Pericardium fibroblast (primary cell): ENCODE measurements around the gene ADGRF3. TPM values are rescaled to one million over a fixed set of nuclear protein-coding genes. Genes with fewer than 3 reads are reported as not detected.

Experiments
- total RNA-seq: library from RNA; depleted of rRNA; stranded (reverse); fragments of >200 nt; gene quantifications from 2 replicates; pipeline ENCODE4 v1.2.3, GENCODE V29; 2015

Gene ADGRF3
- total RNA-seq, result not detected in 2 replicates

DNA sequence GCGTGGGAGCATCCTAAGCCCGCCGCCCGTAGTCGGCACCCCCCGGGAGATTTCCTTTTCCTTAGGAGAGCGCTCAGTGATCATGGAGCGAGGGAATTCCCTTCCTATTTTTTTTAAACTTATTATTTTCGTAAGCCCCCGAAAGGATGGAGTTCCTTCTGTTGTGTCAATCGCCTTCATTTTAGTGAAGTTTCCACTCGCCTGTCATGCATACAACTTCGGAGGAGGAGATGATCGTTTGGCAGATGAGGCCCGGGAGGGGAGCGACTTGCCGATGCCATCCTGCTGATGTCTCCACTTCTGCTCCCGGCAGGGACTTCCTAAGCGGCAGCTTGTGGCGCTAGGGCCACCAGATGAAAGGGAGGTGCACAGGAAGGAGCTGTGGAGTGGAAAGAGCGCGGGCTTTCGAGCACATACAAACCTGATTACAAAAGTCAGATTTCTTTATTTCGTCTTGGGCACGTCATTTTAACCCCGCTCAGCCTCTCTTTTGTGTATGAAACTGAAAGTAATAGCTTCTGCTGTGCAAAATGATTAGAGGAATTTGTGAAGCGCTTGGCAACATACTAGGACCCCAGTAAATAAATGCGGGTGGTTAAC is at the start of gene ADGRF3:
TSS of gene ADGRF3 (minus strand) at position 336 of the 600 bp plus-strand sequence. CDS start 555 bp downstream, outside the sequence.

GRCh38 chr2:26345545-26346453 is 790 bp downstream of the ADGRF3 start, which contains the start of gene SELENOI:
Gene SELENOI, plus strand, starts transcription at chr2:26346143. Its CDS starts 90 bp downstream, at chr2:26346233.

Other genes with a start within 250 kb of the ADGRF3 start
- gene GAREM2, start 173.7 kb downstream of the ADGRF3 start, total RNA-seq, result 2.8 and 4.7 TPM in 2 replicates
- 107 and 116 TPM in 2 replicates for gene HADHA, start 102.2 kb downstream of the ADGRF3 start, total RNA-seq
- gene HADHB, start 101.8 kb downstream of the ADGRF3 start, total RNA-seq, result 101 and 104 TPM in 2 replicates
- 4.2 and 8.2 TPM in 2 replicates for gene SELENOI, start 646 bp downstream of the ADGRF3 start, total RNA-seq
- not detected in 2 replicates for gene DRC1, start 55.1 kb upstream of the ADGRF3 start, total RNA-seq
- gene OTOF, start 131.3 kb upstream of the ADGRF3 start, total RNA-seq, result not detected in 2 replicates